IPS-18a (cell line): ENCODE results near the gene NXPH1.

ENCODE experiments used
- H3K27ac ChIP-seq: one replicate; pipeline ENCODE4 v1.5.1; 2013; ENCODE audit warnings: low read length
- H3K27me3 ChIP-seq: one replicate; pipeline ENCODE4 v1.6.1; 2013; ENCODE audit warnings: mild to moderate bottlenecking, low read length; ENCODE audit not compliant: control insufficient read depth, insufficient read depth
- H3K36me3 ChIP-seq: one replicate; pipeline ENCODE4 v1.6.1; 2013; ENCODE audit warnings: low read depth, low read length; ENCODE audit not compliant: control insufficient read depth
- H3K4me1 ChIP-seq: one replicate; pipeline ENCODE4 v1.6.1; 2013; ENCODE audit warnings: low read depth, low read length; ENCODE audit not compliant: control insufficient read depth
- H3K4me3 ChIP-seq: one replicate; pipeline ENCODE4 v1.5.1; 2013; ENCODE audit warnings: low read length
- H3K9ac ChIP-seq: one replicate; pipeline ENCODE4 v1.6.1; 2013; ENCODE audit warnings: mild to moderate bottlenecking, low read length, moderate library complexity
- H3K9me3 ChIP-seq: one replicate; pipeline ENCODE4 v1.6.1; 2013; ENCODE audit warnings: low read depth, low read length; ENCODE audit not compliant: control insufficient read depth

NXPH1 gene

GRCh38 chr7:8742837-8743236, 309.4 kb downstream of the NXPH1 start:
- no peak overlapping the region for H3K9ac ChIP-seq
- H3K27me3 ChIP-seq: no peaks in the 10 kb centered on the region
- H3K4me1 ChIP-seq: no peaks in the 10 kb centered on the region
- H3K4me3 ChIP-seq: no peak overlapping the region
- H3K9me3 ChIP-seq: no peaks in the 10 kb centered on the region
- H3K27ac ChIP-seq: no peak overlapping the region
- no peaks in the 10 kb centered on the region for H3K36me3 ChIP-seq

GRCh38 chr7:8747338-8747737, 313.9 kb downstream of the NXPH1 start:
- H3K27me3 ChIP-seq: no peaks in the 10 kb centered on the region
- no peak overlapping the region for H3K27ac ChIP-seq
- H3K36me3 ChIP-seq: no peaks in the 10 kb centered on the region
- H3K4me3 ChIP-seq: no peak overlapping the region
- H3K9me3 ChIP-seq: no peaks in the 10 kb centered on the region
- no peaks in the 10 kb centered on the region for H3K4me1 ChIP-seq
- H3K9ac ChIP-seq: no peak overlapping the region

- H3K4me1 ChIP-seq: no peaks in the 10 kb centered on the region
- H3K36me3 ChIP-seq: no peaks in the 10 kb centered on the region
- no peaks in the 10 kb centered on the region for H3K27me3 ChIP-seq
- H3K9me3 ChIP-seq: no peaks in the 10 kb centered on the region
- no peak overlapping the region for H3K4me3 ChIP-seq
- H3K9ac ChIP-seq: no peak overlapping the region
- H3K27ac ChIP-seq: no peak overlapping the region
Observed at GRCh38 chr7:8751557-8752231, 318.3 kb downstream of the NXPH1 start.

GRCh38 chr7:8753355-8753754, 319.9 kb downstream of the NXPH1 start:
- H3K27ac ChIP-seq: no peak overlapping the region
- H3K27me3 ChIP-seq: no peaks in the 10 kb centered on the region
- no peaks in the 10 kb centered on the region for H3K9me3 ChIP-seq
- H3K4me1 ChIP-seq: no peaks in the 10 kb centered on the region
- no peaks in the 10 kb centered on the region for H3K36me3 ChIP-seq
- no peak overlapping the region for H3K9ac ChIP-seq
- no peak overlapping the region for H3K4me3 ChIP-seq

GRCh38 chr7:8761731-8762130, 328.3 kb downstream of the NXPH1 start:
- no peak overlapping the region for H3K27ac ChIP-seq
- no peak overlapping the region for H3K9ac ChIP-seq
- H3K9me3 ChIP-seq: no peaks in the 10 kb centered on the region
- no peak overlapping the region for H3K4me3 ChIP-seq
- H3K4me1 ChIP-seq: no peaks in the 10 kb centered on the region
- H3K36me3 ChIP-seq: no peaks in the 10 kb centered on the region
- H3K27me3 ChIP-seq: no peaks in the 10 kb centered on the region

GRCh38 chr7:8762803-8763202, 329.4 kb downstream of the NXPH1 start:
- Histone ChIP-seq H3K36me3 (no peaks in the 10 kb centered on the region), H3K4me3 (no peak overlapping the region), H3K9me3 (no peaks in the 10 kb centered on the region), H3K27me3 (no peaks in the 10 kb centered on the region), H3K9ac (no peak overlapping the region), H3K4me1 (no peaks in the 10 kb centered on the region), H3K27ac (no peak overlapping the region)

GRCh38 chr7:8765374-8765773, 332.0 kb downstream of the NXPH1 start:
- H3K9ac ChIP-seq: no peak overlapping the region
- no peaks in the 10 kb centered on the region for H3K9me3 ChIP-seq
- H3K4me3 ChIP-seq: no peak overlapping the region
- no peak overlapping the region for H3K27ac ChIP-seq
- H3K27me3 ChIP-seq: no peaks in the 10 kb centered on the region
- H3K4me1 ChIP-seq: peaks cover under 1% of the 10 kb centered on the region
- H3K36me3 ChIP-seq: no peaks in the 10 kb centered on the region

GRCh38 chr7:8773518-8773917, 340.1 kb downstream of the NXPH1 start:
- H3K27ac ChIP-seq: no peak overlapping the region
- H3K9me3 ChIP-seq: no peaks in the 10 kb centered on the region
- H3K4me3 ChIP-seq: no peak overlapping the region
- peaks cover 5% of the 10 kb centered on the region for H3K4me1 ChIP-seq
- no peaks in the 10 kb centered on the region for H3K36me3 ChIP-seq
- H3K9ac ChIP-seq: no peak overlapping the region
- no peaks in the 10 kb centered on the region for H3K27me3 ChIP-seq

GRCh38 chr7:8778459-8778858, 345.1 kb downstream of the NXPH1 start:
- no peak overlapping the region for H3K27ac ChIP-seq

GRCh38 chr7:8781166-8781565, 347.8 kb downstream of the NXPH1 start:
- H3K9ac ChIP-seq: no peak overlapping the region
- H3K4me3 ChIP-seq: no peak overlapping the region
- no peaks in the 10 kb centered on the region for H3K27me3 ChIP-seq
- H3K27ac ChIP-seq: no peak overlapping the region
- H3K4me1 ChIP-seq: no peaks in the 10 kb centered on the region
- H3K36me3 ChIP-seq: no peaks in the 10 kb centered on the region
- no peaks in the 10 kb centered on the region for H3K9me3 ChIP-seq

More at GRCh38 chr7:8778459-8778858, 345.1 kb downstream of the NXPH1 start:
- no peak overlapping the region for H3K9ac ChIP-seq
- no peak overlapping the region for H3K4me3 ChIP-seq
- H3K4me1 ChIP-seq: no peaks in the 10 kb centered on the region
- no peaks in the 10 kb centered on the region for H3K36me3 ChIP-seq
- H3K9me3 ChIP-seq: no peaks in the 10 kb centered on the region
- H3K27me3 ChIP-seq: no peaks in the 10 kb centered on the region

GRCh38 chr7:8783229-8783628, 349.8 kb downstream of the NXPH1 start:
- H3K4me3 ChIP-seq: no peak overlapping the region
- no peak overlapping the region for H3K27ac ChIP-seq
- no peaks in the 10 kb centered on the region for H3K9me3 ChIP-seq
- H3K4me1 ChIP-seq: no peaks in the 10 kb centered on the region
- H3K27me3 ChIP-seq: no peaks in the 10 kb centered on the region
- no peak overlapping the region for H3K9ac ChIP-seq
- no peaks in the 10 kb centered on the region for H3K36me3 ChIP-seq

- H3K9ac ChIP-seq: no peak overlapping the region
- H3K9me3 ChIP-seq: no peaks in the 10 kb centered on the region
- H3K27me3 ChIP-seq: no peaks in the 10 kb centered on the region
- H3K4me1 ChIP-seq: no peaks in the 10 kb centered on the region
- no peak overlapping the region for H3K4me3 ChIP-seq
- H3K27ac ChIP-seq: no peak overlapping the region
- no peaks in the 10 kb centered on the region for H3K36me3 ChIP-seq
Observed at GRCh38 chr7:8785081-8785480, 351.7 kb downstream of the NXPH1 start.
